ENCODE measurements around the gene SAMHD1. TPM values are rescaled to one million over a fixed set of nuclear protein-coding genes. Genes with fewer than 3 reads are reported as not detected.

The SAMHD1 gene
- polyA plus RNA-seq, 3 donors, result 21.8 to 24.8 (median 22.2) TPM

- DNase-seq (ENCODE audit: extremely low read depth in 1 of 11, low read depth in 9 of 11, low spot score in 4 of 11), result peak in 6 of 11 donors; percentile 60 to 79 (median 70)
Observed at GRCh38 chr20:36861875-36862801, 89.4 kb downstream of the SAMHD1 start.

GRCh38 chr20:36861625-36861874 lies 90.0 kb downstream of the SAMHD1 start:
- DNase-seq (ENCODE audit: extremely low read depth in 1 of 11, low read depth in 9 of 11, low spot score in 4 of 11), result no peak

DNA sequence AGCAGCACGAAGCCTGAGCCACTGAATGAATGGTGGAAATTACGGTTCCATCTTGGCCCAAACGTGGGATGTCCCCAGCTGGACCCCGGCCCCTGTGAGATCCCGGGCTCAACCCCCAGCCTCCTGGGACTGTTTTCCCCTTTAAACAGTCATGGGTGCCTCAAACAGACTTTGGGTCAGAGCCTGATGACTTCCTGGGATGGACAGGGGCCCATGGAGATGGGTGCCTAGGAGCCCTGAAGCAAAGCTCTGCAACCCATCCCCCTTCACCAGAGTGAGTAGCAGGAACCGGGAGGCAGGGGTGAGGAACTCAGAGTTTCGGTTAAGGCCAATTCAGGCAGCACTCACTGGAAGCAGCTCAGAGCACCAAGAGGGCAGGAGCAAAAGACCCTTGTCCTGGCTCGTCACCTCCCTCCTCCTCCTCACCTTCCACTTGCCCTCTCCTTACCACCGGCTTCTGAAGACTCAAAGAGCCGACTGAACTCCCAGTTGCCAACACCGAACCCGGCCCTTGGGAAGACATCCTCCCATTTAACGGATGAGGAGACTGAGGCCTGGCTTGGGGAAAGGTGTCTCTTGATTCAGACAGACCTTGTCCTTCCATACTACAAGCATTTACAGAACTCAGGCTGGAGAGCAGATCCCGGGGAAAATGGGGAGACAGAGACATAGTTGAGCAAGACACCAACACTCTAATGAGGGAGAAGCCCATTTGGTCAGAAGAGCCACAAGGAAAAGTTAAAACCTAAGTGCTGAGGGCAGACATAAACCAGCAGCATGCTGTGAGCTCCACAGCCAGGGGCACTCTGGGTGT lies 90.5 kb downstream of the SAMHD1 start:
- no peak for DNase-seq (ENCODE audit: extremely low read depth in 1 of 11, low read depth in 9 of 11, low spot score in 4 of 11)

- no peak for DNase-seq (ENCODE audit: extremely low read depth in 1 of 11, low read depth in 9 of 11, low spot score in 4 of 11)
Observed at GRCh38 chr20:36860339-36860738, 91.2 kb downstream of the SAMHD1 start.

- DNase-seq (ENCODE audit: extremely low read depth in 1 of 11, low read depth in 9 of 11, low spot score in 4 of 11), result no peak
Observed at GRCh38 chr20:36859700-36860330, 91.7 kb downstream of the SAMHD1 start.

GRCh38 chr20:36859282-36859555 lies 92.3 kb downstream of the SAMHD1 start:
- DNase-seq (ENCODE audit: extremely low read depth in 1 of 11, low read depth in 9 of 11, low spot score in 4 of 11), result no peak

GRCh38 chr20:36856691-36857635 lies 94.5 kb downstream of the SAMHD1 start:
- no peak for DNase-seq (ENCODE audit: extremely low read depth in 1 of 11, low read depth in 9 of 11, low spot score in 4 of 11)

GRCh38 chr20:36856195-36856594 lies 95.3 kb downstream of the SAMHD1 start:
- DNase-seq (ENCODE audit: extremely low read depth in 1 of 11, low read depth in 9 of 11, low spot score in 4 of 11), result no peak

DNA sequence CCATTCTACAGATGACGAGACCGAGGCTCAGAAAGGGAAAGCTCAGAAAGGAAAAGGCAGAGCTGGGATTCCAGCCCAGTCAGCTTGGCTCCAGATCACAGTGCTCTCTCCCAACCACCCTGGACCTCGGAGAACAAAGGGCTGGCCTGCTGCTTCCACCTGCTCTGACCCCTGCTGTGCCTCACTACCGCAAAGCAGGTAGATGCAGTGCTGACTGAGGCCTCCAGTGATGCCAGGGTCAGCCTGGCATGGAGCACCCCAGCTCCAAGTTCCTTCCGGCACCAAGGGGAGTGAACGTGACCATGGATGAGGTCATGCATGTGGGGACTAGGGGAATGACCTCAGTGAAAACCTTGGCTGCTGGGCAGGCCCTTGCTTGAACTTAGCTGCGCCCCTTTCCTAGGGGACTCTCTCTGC lies 96.3 kb downstream of the SAMHD1 start:
- DNase-seq (ENCODE audit: extremely low read depth in 1 of 11, low read depth in 9 of 11, low spot score in 4 of 11), result no peak

GRCh38 chr20:36854348-36855240 lies 96.9 kb downstream of the SAMHD1 start:
- no peak for DNase-seq (ENCODE audit: extremely low read depth in 1 of 11, low read depth in 9 of 11, low spot score in 4 of 11)

- no peak for DNase-seq (ENCODE audit: extremely low read depth in 1 of 11, low read depth in 9 of 11, low spot score in 4 of 11)
Observed at GRCh38 chr20:36852187-36852586, 99.3 kb downstream of the SAMHD1 start.

DNA sequence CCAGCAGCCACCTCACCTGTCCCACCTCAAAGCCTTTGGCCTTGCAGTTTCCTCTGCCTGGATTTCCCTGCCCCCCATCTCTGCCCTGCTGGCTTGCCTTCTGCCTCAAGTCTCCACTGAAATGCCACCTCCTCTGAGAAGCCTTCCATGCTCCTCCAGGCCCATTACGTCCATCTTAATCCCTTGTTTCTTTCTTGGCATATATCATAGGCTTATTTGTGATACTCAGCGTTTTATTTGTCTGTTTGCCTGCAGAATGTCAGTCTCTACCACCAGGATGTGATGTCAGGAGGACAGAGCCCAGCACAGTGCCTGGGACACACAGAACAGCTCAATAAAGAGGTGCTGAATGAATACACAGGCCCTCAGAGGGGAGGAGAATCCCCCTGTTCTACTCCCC lies 100.0 kb downstream of the SAMHD1 start:
- DNase-seq (ENCODE audit: extremely low read depth in 1 of 11, low read depth in 9 of 11, low spot score in 4 of 11), result no peak

DNA sequence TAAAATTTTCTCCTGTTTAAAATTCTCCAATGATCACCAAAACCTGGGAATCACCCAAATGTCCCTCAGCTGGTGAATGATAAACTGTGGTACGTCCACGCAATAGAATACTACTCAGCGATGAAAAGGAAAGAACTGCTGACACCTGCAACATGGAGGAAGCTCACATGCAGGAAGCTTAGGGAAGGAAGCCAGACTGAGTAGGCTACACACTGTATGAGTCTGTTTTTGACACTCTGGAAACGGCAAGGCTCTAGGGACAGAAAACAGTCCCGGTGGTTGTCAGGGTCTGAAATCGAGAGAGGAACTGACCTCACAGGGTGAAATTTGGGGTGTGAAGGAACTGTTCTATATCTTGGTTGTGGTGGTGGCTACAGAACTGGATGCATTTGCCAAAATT lies 100.7 kb downstream of the SAMHD1 start:
- no peak for DNase-seq (ENCODE audit: extremely low read depth in 1 of 11, low read depth in 9 of 11, low spot score in 4 of 11)

GRCh38 chr20:36849333-36850065 lies 102.0 kb downstream of the SAMHD1 start:
- DNase-seq (ENCODE audit: extremely low read depth in 1 of 11, low read depth in 9 of 11, low spot score in 4 of 11), result no peak

- no peak for DNase-seq (ENCODE audit: extremely low read depth in 1 of 11, low read depth in 9 of 11, low spot score in 4 of 11)
Observed at GRCh38 chr20:36848677-36849076, 102.8 kb downstream of the SAMHD1 start.

- DNase-seq (ENCODE audit: extremely low read depth in 1 of 11, low read depth in 9 of 11, low spot score in 4 of 11), result no peak
Observed at GRCh38 chr20:36848078-36848660, 103.3 kb downstream of the SAMHD1 start.

DNA sequence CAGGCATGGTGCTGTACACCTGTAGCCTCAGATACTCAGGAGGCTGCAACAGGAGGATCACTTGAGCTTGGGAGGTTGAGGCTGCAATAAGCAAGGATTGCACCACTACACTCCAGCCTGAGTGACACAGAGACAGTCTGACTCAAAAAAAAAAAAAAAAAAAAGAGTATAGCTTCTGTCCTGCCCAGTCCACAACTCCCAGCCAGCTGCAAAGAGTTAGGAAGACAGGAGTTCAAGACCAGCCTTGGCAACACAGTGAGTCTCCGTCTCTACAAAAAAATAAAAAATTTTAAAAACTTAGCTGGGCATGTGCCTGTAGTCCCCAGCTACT lies 103.8 kb downstream of the SAMHD1 start:
- no peak for DNase-seq (ENCODE audit: extremely low read depth in 1 of 11, low read depth in 9 of 11, low spot score in 4 of 11)

All from renal cortex interstitium (tissue), 11 donors.